Esophagus squamous epithelium (tissue), 4 donors: ENCODE data around the gene GTF3C4.

ENCODE experiments used
- CTCF ChIP-seq, 6 experiments: fragments of 450-650 bp in 4 of 6; fragments of 200-600 bp in 2 of 6; sonication (generic) in 2 of 6; IDR thresholded peaks; one replicate each; pipeline ENCODE4 v1.5.1; 2016 to 2019; ENCODE audit warnings: antibody characterized with exemption in 6 of 6, mild to moderate bottlenecking in 4 of 6, moderate library complexity in 4 of 6
- POLR2A ChIP-seq, 4 donors: fragments of 450-650 bp; IDR thresholded peaks; one replicate each; pipeline ENCODE4 v1.6.1; 2017; ENCODE audit warnings: antibody characterized with exemption in 4 of 4, mild to moderate bottlenecking in 4 of 4, moderate library complexity in 3 of 4

GRCh38 chr9:132729235-132729890 is 59.1 kb downstream of the GTF3C4 start:
- TF ChIP-seq CTCF (IDR thresholded peaks at IDR 0.05) (no peak), POLR2A (IDR thresholded peaks at IDR 0.05) (no peak)
